GM12875 (cell line): ENCODE measurements around the gene CTU2.

ENCODE experiments used
- H3K4me3 ChIP-seq: one replicate; pipeline ENCODE4 v1.5.1; 2011; ENCODE audit warnings: low read depth, low read length, control low read depth
- CTCF ChIP-seq: IDR thresholded peaks from 2 replicates; pipeline ENCODE4 v1.5.1; 2011; ENCODE audit warnings: low read depth, mild to moderate bottlenecking, control low read depth, inconsistent platforms, low read length, moderate library complexity, borderline replicate concordance; ENCODE audit not compliant: insufficient read depth

Gene CTU2

GRCh38 chr16:88725609-88726407 is 19.5 kb downstream of the CTU2 start:
- no peak overlapping the region for H3K4me3 ChIP-seq
- TF ChIP-seq CTCF, result no peak

- no peak overlapping the region for H3K4me3 ChIP-seq
- no peak for TF ChIP-seq CTCF
Observed at GRCh38 chr16:88726408-88726749, 20.1 kb downstream of the CTU2 start.

- H3K4me3 ChIP-seq, result no peak overlapping the region
- TF ChIP-seq CTCF, result no peak
Observed at GRCh38 chr16:88726981-88727380, 20.7 kb downstream of the CTU2 start.

- TF ChIP-seq CTCF, result no peak
Observed at GRCh38 chr16:88727871-88728270, 21.6 kb downstream of the CTU2 start.

GRCh38 chr16:88730632-88731607 is 24.6 kb downstream of the CTU2 start:
- no peak overlapping the region for H3K4me3 ChIP-seq
- TF ChIP-seq CTCF, result no peak

More at GRCh38 chr16:88727871-88728270, 21.6 kb downstream of the CTU2 start:
- no peak overlapping the region for H3K4me3 ChIP-seq

GRCh38 chr16:88731699-88732098 is 25.4 kb downstream of the CTU2 start:
- TF ChIP-seq CTCF, result no peak
- H3K4me3 ChIP-seq, result no peak overlapping the region
